Adrenal gland (tissue), 12 donors: ENCODE measurements around the gene ERI3. TPM values are rescaled to one million over a fixed set of nuclear protein-coding genes. Genes with fewer than 3 reads are reported as not detected.

Experiments used
- DNase-seq, 7 donors: peaks; one replicate each; pipeline ENCODE4 v3.0.0-alpha.2; 2019 to 2020
- H3K27ac ChIP-seq, 5 donors: fragments of 200-600 bp; sonication (generic) in 4 of 5; 1 replicate in 3 of 5; 2 replicates in 2 of 5; pipeline versions ENCODE4 v1.5.1 to v1.8.0; 2016 to 2020; ENCODE audit warnings: mild to moderate bottlenecking in 1 of 5
- H3K27me3 ChIP-seq: fragments of 200-600 bp; 2 replicates; pipeline ENCODE4 v1.8.0; 2021
- H3K36me3 ChIP-seq, 2 donors: fragments of 200-600 bp; replicated peaks in 1 of 2; 1 replicate in 1 of 2; 2 replicates in 1 of 2; pipeline versions ENCODE4 v1.5.1 to v1.8.0; 2018 to 2022
- H3K4me1 ChIP-seq, 2 donors: fragments of 200-600 bp; replicated peaks in 1 of 2; 1 replicate in 1 of 2; 2 replicates in 1 of 2; pipeline versions ENCODE4 v1.5.1 to v1.8.0; 2018 to 2021
- H3K4me3 ChIP-seq, 4 donors: fragments of 200-600 bp; sonication (generic) in 3 of 4; one replicate each; pipeline ENCODE4 v1.5.1; 2016 to 2018
- H3K9me3 ChIP-seq, 3 donors: fragments of 200-600 bp; sonication (generic) in 1 of 3; replicated peaks in 1 of 3; 1 replicate in 2 of 3; 2 replicates in 1 of 3; pipeline versions ENCODE4 v1.5.1 to v1.8.0; 2016 to 2021
- CTCF ChIP-seq, 6 experiments: fragments of 450-650 bp in 4 of 6; fragments of 200-600 bp in 2 of 6; sonication (generic) in 1 of 6; IDR thresholded peaks; 1 replicate in 5 of 6; 2 replicates in 1 of 6; pipeline versions ENCODE4 v1.5.1 to v1.8.0; 2016 to 2021; ENCODE audit warnings: antibody characterized with exemption in 6 of 6, mild to moderate bottlenecking in 2 of 6, moderate library complexity in 1 of 6
- POLR2A ChIP-seq, 2 donors: fragments of 450-650 bp; IDR thresholded peaks; one replicate each; pipeline ENCODE4 v1.6.1; 2017; ENCODE audit warnings: antibody characterized with exemption in 2 of 2, mild to moderate bottlenecking in 2 of 2, moderate library complexity in 1 of 2
- WGBS, 4 donors: extraction: QIAGEN DNeasy Blood & Tissue Kit in 2 of 4; methylation state at CpG; one replicate each; pipeline versions ENCODE4 v1.1.5 to v1.1.7; 2013 to 2017; 5-methylcytosine and 5-hydroxymethylcytosine counted together
- intact Hi-C, 2 donors: fragments of 100-400 bp; cut with DNase I; formaldehyde crosslinking; loops; one replicate each; pipeline versions ENCODE4 v1.14.1 to v1.15.0; 2022 to 2023
- polyA plus RNA-seq, 3 donors: library from polyadenylated mRNA; stranded (reverse); fragments of 200-250 nt in 2 of 3; fragments of 350-450 nt in 1 of 3; fragmentation: Illumina TruSeq in 1 of 3; extraction: RNeasy Lipid Tissue Mini Kit (QIAGEN cat#74804) in 1 of 3; gene quantifications; one replicate each; pipeline ENCODE4 v1.2.3, GENCODE V29; 2013 to 2014
- total RNA-seq, 9 donors: library from RNA; depleted of rRNA in 4 of 9; stranded (reverse); fragments of >200 nt in 4 of 9; fragments of 120-200 nt in 1 of 9; fragmentation: NEBNext Ultra II Directional in 1 of 9; extraction: Animal tissue kit (Norgen Biotek cat#: 25700) in 1 of 9; gene quantifications; one replicate each; pipeline versions ENCODE4 v1.1.0 to v1.2.4, GENCODE V29; 2013 to 2023
- donor health status: healthy with polysubstance abuse.
- donor health status: Bipolar disorder and iron deficiency.
- donor health status: DM: yes; HTN: yes; CAD: no.
- donor health status: DM: no; HTN: no; CAD: no.
- donor health status: DM: no; HTN: no; CAD: no.
- donor health status: DM: yes; HTN: yes; CAD: no.

Gene ERI3
- total and polyA plus RNA-seq, 12 donors = 33.8 to 68.4 (median 46.7) TPM

GRCh38 chr1:44219301-44219626, 135.8 kb downstream of the ERI3 start:
- TF ChIP-seq POLR2A (IDR thresholded peaks at IDR 0.05) = no peak
- no peak for TF ChIP-seq CTCF (IDR thresholded peaks at IDR 0.05)
- DNase-seq = no peak
- 44 to 90% (median 73%) methylated on average over 1 to 6 of the region's 6 CpGs for WGBS, 4 donors
- intact Hi-C loops = loop anchor here (5.0 to 10.0 kb wide), 3 partner anchors 98 to 373 kb away; no protein-coding TSS in a partner anchor
- Histone ChIP-seq H3K27ac (peak overlapping the region in 1 of 5 donors; percentile 61), H3K4me1 (peaks cover 2 to 22% of the 10 kb centered on the region in 2 donors), H3K9me3 (no peaks in the 10 kb centered on the region), H3K4me3 (no peak overlapping the region), H3K27me3 (no peaks in the 10 kb centered on the region), H3K36me3 (peaks cover 0 to 60% of the 10 kb centered on the region in 2 donors)

- no peak for TF ChIP-seq POLR2A (IDR thresholded peaks at IDR 0.05)
- TF ChIP-seq CTCF (IDR thresholded peaks at IDR 0.05) = no peak
- Histone ChIP-seq H3K27ac (peak overlapping the region in 1 of 5 donors; percentile 61), H3K9me3 (no peaks in the 10 kb centered on the region), H3K36me3 (peaks cover 0 to 60% of the 10 kb centered on the region in 2 donors), H3K4me3 (no peak overlapping the region), H3K27me3 (no peaks in the 10 kb centered on the region), H3K4me1 (peaks cover 5 to 26% of the 10 kb centered on the region in 2 donors)
- intact Hi-C loops = loop anchor here (5.0 to 10.0 kb wide), 3 partner anchors 99 to 374 kb away; no protein-coding TSS in a partner anchor
- 85 to 93% (median 92%) methylated on average over 21 to 24 of the region's 24 CpGs for WGBS, 4 donors
- DNase-seq = no peak
Measured at GRCh38 chr1:44218503-44219300, 136.4 kb downstream of the ERI3 start.

GRCh38 chr1:44217809-44218410, 137.1 kb downstream of the ERI3 start:
- Histone ChIP-seq H3K36me3 (peaks cover 0 to 60% of the 10 kb centered on the region in 2 donors), H3K4me3 (no peak overlapping the region), H3K27ac (peak overlapping the region in 2 of 5 donors; percentile 30 to 35), H3K27me3 (no peaks in the 10 kb centered on the region), H3K4me1 (peaks cover 5 to 27% of the 10 kb centered on the region in 2 donors), H3K9me3 (no peaks in the 10 kb centered on the region)
- intact Hi-C loops = loop anchor here (5.0 to 10.0 kb wide), 3 partner anchors 99 to 374 kb away; no protein-coding TSS in a partner anchor
- WGBS, 4 donors = 62 to 74% (median 65%) methylated on average over 3 to 4 of the region's 4 CpGs
- TF ChIP-seq POLR2A (IDR thresholded peaks at IDR 0.05) (no peak), CTCF (IDR thresholded peaks at IDR 0.05) (peak; percentile 79 to 92 (median 88))
- DNase-seq = peak; percentile 76 to 95 (median 84)
